GM10248 (cell line): Measurements from ENCODE around the gene ROS1.
A peak's percentile ranks its signal among the peaks of the same experiment; 100 is the strongest.
"Not testable (repeated sequence)": the region's sequence is repeated elsewhere in the genome, so short reads cannot be mapped to it uniquely, and the experiment has no call there.

ENCODE experiments used
- CTCF ChIA-PET: fragments of 300-600 bp; sonication (Branson Sonifier 250); formaldehyde crosslinking; extraction: SDS; loops from one replicate; lab custom pipeline; 2021; ENCODE audit warnings: antibody characterized with exemption; lab: Yijun Ruan, JAX
- POLR2A ChIA-PET: fragments of 350-650 bp; sonication (Branson Sonifier 250); formaldehyde crosslinking; extraction: SDS; loops from one replicate; lab custom pipeline; 2020; ENCODE audit warnings: antibody characterized with exemption; lab: Yijun Ruan, JAX
- DNase-seq: peaks from one replicate; pipeline ENCODE4 v3.0.0; 2012; ENCODE audit errors: extremely low spot score
- TF ChIP-seq, protein P1 (sequence below): IDR thresholded peaks from 2 replicates; pipeline ENCODE4 v1.5.1; 2012; ENCODE audit warnings: mild to moderate bottlenecking, low read depth; ENCODE audit errors: extremely low read depth, missing control alignments, control extremely low read depth

Gene ROS1

GRCh38 chr6:117373211-117373813, 52.4 kb downstream of the ROS1 start:
- CTCF ChIA-PET, result no interaction called here
- DNase-seq, result no peak
- TF ChIP-seq, protein P1, sequence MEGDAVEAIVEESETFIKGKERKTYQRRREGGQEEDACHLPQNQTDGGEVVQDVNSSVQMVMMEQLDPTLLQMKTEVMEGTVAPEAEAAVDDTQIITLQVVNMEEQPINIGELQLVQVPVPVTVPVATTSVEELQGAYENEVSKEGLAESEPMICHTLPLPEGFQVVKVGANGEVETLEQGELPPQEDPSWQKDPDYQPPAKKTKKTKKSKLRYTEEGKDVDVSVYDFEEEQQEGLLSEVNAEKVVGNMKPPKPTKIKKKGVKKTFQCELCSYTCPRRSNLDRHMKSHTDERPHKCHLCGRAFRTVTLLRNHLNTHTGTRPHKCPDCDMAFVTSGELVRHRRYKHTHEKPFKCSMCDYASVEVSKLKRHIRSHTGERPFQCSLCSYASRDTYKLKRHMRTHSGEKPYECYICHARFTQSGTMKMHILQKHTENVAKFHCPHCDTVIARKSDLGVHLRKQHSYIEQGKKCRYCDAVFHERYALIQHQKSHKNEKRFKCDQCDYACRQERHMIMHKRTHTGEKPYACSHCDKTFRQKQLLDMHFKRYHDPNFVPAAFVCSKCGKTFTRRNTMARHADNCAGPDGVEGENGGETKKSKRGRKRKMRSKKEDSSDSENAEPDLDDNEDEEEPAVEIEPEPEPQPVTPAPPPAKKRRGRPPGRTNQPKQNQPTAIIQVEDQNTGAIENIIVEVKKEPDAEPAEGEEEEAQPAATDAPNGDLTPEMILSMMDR, result no peak
- POLR2A ChIA-PET, result no interaction called here

GRCh38 chr6:117372289-117372688, 53.5 kb downstream of the ROS1 start:
- POLR2A ChIA-PET, DNase-seq, CTCF ChIA-PET: not testable (repeated sequence)

- CTCF ChIA-PET, result no interaction called here
These were observed 54.2 kb downstream of the ROS1 start for GRCh38 chr6:117371492-117371891.

DNA sequence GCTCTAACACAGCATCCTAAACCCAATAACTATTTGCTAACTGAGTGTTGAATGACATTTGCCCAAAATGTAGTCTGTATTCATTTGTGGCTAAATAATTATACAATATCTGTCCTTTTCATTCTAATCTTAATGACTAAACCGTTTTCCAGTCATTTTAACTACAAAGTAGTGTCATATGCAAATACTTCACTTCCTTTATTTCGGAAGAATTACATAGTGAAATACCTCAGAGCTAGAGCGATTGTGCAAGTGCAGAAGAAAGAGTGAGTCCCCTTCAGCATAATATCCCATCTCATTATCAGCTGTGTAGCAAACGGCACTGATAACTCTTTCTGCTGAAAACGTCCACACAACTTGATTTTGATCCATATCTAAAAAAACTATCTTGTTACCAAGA, 66.2 kb downstream of the ROS1 start:
- ChIA-PET POLR2A (no interaction called here), CTCF (no interaction called here)
- no peak for DNase-seq
- TF ChIP-seq, protein P1, result no peak

More at GRCh38 chr6:117371492-117371891, 54.2 kb downstream of the ROS1 start:
- POLR2A ChIA-PET, result no interaction called here
- TF ChIP-seq, protein P1, result no peak
- no peak for DNase-seq

- DNase-seq, result no peak
- TF ChIP-seq, protein P1, result no peak
- ChIA-PET CTCF (interaction anchor here (1.5 kb wide), 1 partner anchor 8 kb away, joined by 3 read pairs; no protein-coding TSS in a partner anchor), POLR2A (no interaction called here)
These were observed 71.1 kb downstream of the ROS1 start for GRCh38 chr6:117354671-117355070.

GRCh38 chr6:117352466-117353081, 73.2 kb downstream of the ROS1 start:
- TF ChIP-seq, protein P1, result peak; percentile 16
- DNase-seq, result no peak
- CTCF ChIA-PET, result interaction anchor here (0.9 to 1.0 kb wide), 2 partner anchors 11 to 15 kb away, joined by 3 to 4 read pairs; no protein-coding TSS in a partner anchor
- POLR2A ChIA-PET, result no interaction called here

DNA sequence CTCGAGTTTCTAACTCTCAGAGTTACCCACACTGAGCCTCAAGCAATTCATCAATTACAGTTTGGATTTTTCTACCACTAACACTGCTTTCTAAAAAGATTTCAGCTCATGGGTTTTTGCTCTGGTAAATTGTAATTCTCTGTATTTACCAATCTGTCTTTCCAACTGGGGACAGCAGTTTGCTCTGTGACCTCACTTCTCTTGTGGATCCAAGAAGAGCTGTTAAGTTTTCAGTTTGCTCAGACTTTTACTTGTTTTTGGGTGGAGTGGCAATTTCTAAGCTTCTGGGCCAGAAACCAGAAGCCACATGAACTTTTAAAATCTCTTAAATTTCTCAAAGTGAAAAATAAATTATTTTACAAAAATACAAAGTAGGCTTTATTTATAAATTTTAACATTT, 74.2 kb downstream of the ROS1 start:
- ChIA-PET POLR2A (no interaction called here), CTCF (interaction anchor here (0.8 to 2.0 kb wide), 3 partner anchors 10 to 30 kb away, joined by 3 to 5 read pairs (median 3); no protein-coding TSS in a partner anchor)
- no peak for DNase-seq
- TF ChIP-seq, protein P1, result no peak
